H9 (cell line): ENCODE measurements around the gene DLG2. TPM values are rescaled to one million over a fixed set of nuclear protein-coding genes. Genes with fewer than 3 reads are reported as not detected.

Source experiments
- DNase-seq: peaks from one replicate; pipeline ENCODE4 v3.0.0-alpha.2; 2017
- H2AFZ ChIP-seq: one replicate; pipeline ENCODE4 v1.6.1; 2013; ENCODE audit warnings: mild to moderate bottlenecking, low read length, control low read depth, moderate library complexity
- H2AK5ac ChIP-seq: 2 replicates; pipeline ENCODE4 v1.6.1; 2013; ENCODE audit warnings: low read length, control low read depth, mixed read lengths; ENCODE audit not compliant: insufficient read length
- H2BK120ac ChIP-seq: one replicate; pipeline ENCODE4 v1.6.1; 2013; ENCODE audit warnings: low read depth, mild to moderate bottlenecking, low read length, control low read depth, inconsistent platforms; ENCODE audit not compliant: poor library complexity, severe bottlenecking
- H2BK12ac ChIP-seq: 2 replicates; pipeline ENCODE4 v1.6.1; 2013; ENCODE audit warnings: low read length, control low read depth, mixed read lengths, low read depth; ENCODE audit not compliant: insufficient read length
- H2BK15ac ChIP-seq: 2 replicates; pipeline ENCODE4 v1.6.1; 2013; ENCODE audit warnings: low read depth, low read length, control low read depth
- H2BK20ac ChIP-seq: one replicate; pipeline ENCODE4 v1.6.1; 2013; ENCODE audit warnings: low read depth, mild to moderate bottlenecking, low read length, control low read depth, inconsistent platforms; ENCODE audit not compliant: poor library complexity, severe bottlenecking
- H2BK5ac ChIP-seq: 2 replicates; pipeline ENCODE4 v1.6.1; 2013; ENCODE audit warnings: low read length, control low read depth, mixed read lengths; ENCODE audit not compliant: insufficient read length
- H3K14ac ChIP-seq: 2 replicates; pipeline ENCODE4 v1.6.1; 2013; ENCODE audit warnings: low read length, control low read depth; ENCODE audit not compliant: insufficient read depth
- H3K18ac ChIP-seq: 2 replicates; pipeline ENCODE4 v1.6.1; 2013; ENCODE audit warnings: low read depth, mild to moderate bottlenecking, mixed read lengths, low read length, control low read depth; ENCODE audit not compliant: insufficient read length
- H3K23ac ChIP-seq: 2 replicates; pipeline ENCODE4 v1.6.1; 2013; ENCODE audit warnings: low read length, control low read depth, mixed read lengths, low read depth; ENCODE audit not compliant: insufficient read length
- H3K23me2 ChIP-seq: 2 replicates; pipeline ENCODE4 v1.6.1; 2013; ENCODE audit warnings: low read depth, mild to moderate bottlenecking, mixed read lengths, low read length, control low read depth; ENCODE audit not compliant: insufficient read length, poor library complexity, severe bottlenecking
- H3K27ac ChIP-seq: 2 replicates; pipeline ENCODE4 v1.5.1; 2013; ENCODE audit warnings: low read length, control low read depth, mixed read lengths, low read depth; ENCODE audit not compliant: insufficient read length
- H3K27me3 ChIP-seq: 2 replicates; pipeline ENCODE4 v1.6.1; 2013; ENCODE audit warnings: low read length, control low read depth, inconsistent platforms; ENCODE audit not compliant: insufficient read depth
- H3K4ac ChIP-seq: 2 replicates; pipeline ENCODE4 v1.6.1; 2013; ENCODE audit warnings: low read depth, mild to moderate bottlenecking, control low read depth, inconsistent platforms, low read length, moderate library complexity
- H3K4me1 ChIP-seq: 2 replicates; pipeline ENCODE4 v1.6.1; 2013; ENCODE audit warnings: low read length, control low read depth, inconsistent platforms; ENCODE audit not compliant: insufficient read depth
- H3K4me2 ChIP-seq: 2 replicates; pipeline ENCODE4 v1.6.1; 2013; ENCODE audit warnings: low read length, control low read depth, mixed read lengths; ENCODE audit not compliant: insufficient read length, insufficient read depth
- H3K56ac ChIP-seq: 2 replicates; pipeline ENCODE4 v1.6.1; 2013; ENCODE audit warnings: low read depth, mild to moderate bottlenecking, mixed read lengths, low read length, control low read depth; ENCODE audit not compliant: insufficient read length
- H3K79me1 ChIP-seq: 2 replicates; pipeline ENCODE4 v1.6.1; 2013; ENCODE audit warnings: low read depth, mild to moderate bottlenecking, moderate library complexity, low read length, control low read depth, inconsistent platforms; ENCODE audit not compliant: insufficient read depth, poor library complexity, severe bottlenecking
- H3K79me2 ChIP-seq: 2 replicates; pipeline ENCODE4 v1.6.1; 2013; ENCODE audit warnings: low read length, control low read depth, inconsistent platforms; ENCODE audit not compliant: insufficient read depth
- H3K9ac ChIP-seq: 2 replicates; pipeline ENCODE4 v1.6.1; 2013; ENCODE audit warnings: low read length, control low read depth, mixed read lengths; ENCODE audit not compliant: insufficient read length; ENCODE audit errors: extremely low read depth
- H3K9me3 ChIP-seq: one replicate; pipeline ENCODE4 v1.6.1; 2013; ENCODE audit warnings: low read depth, low read length, inconsistent platforms; ENCODE audit not compliant: control insufficient read depth
- H3T11ph ChIP-seq: one replicate; pipeline ENCODE4 v1.6.1; 2013; ENCODE audit warnings: mild to moderate bottlenecking, low read length, control low read depth, inconsistent platforms
- H4K20me1 ChIP-seq: one replicate; pipeline ENCODE4 v1.6.1; 2013; ENCODE audit not compliant: control insufficient read depth, insufficient read length, insufficient read depth
- H4K5ac ChIP-seq: 2 replicates; pipeline ENCODE4 v1.6.1; 2013; ENCODE audit warnings: low read depth, mild to moderate bottlenecking, mixed read lengths, low read length, control low read depth; ENCODE audit not compliant: insufficient read length
- H4K8ac ChIP-seq: replicated peaks from 2 replicates; pipeline ENCODE4 v1.6.1; 2013; ENCODE audit warnings: low read length, control low read depth, mixed read lengths, low read depth; ENCODE audit not compliant: insufficient read length
- H4K91ac ChIP-seq: 2 replicates; pipeline ENCODE4 v1.6.1; 2013; ENCODE audit warnings: low read depth, mild to moderate bottlenecking, moderate library complexity, mixed read lengths, low read length, control low read depth; ENCODE audit not compliant: insufficient read length
- H3K27ac Mint-ChIP-seq, 3 experiments: 2 replicates in 2 of 3; 3 replicates in 1 of 3; pipeline ENCODE4 v1.8.0; 2020 to 2021; ENCODE audit warnings: mixed read lengths in 3 of 3, mild to moderate bottlenecking in 1 of 3, moderate library complexity in 1 of 3
- H3K27me3 Mint-ChIP-seq: 2 replicates; pipeline ENCODE4 v1.8.0; 2021; ENCODE audit warnings: low read depth, mild to moderate bottlenecking, moderate library complexity, mixed read lengths
- H3K36me3 Mint-ChIP-seq, 3 experiments: 2 replicates in 2 of 3; 3 replicates in 1 of 3; pipeline ENCODE4 v1.8.0; 2020 to 2021; ENCODE audit warnings: low read depth in 3 of 3, mixed read lengths in 3 of 3; ENCODE audit not compliant: insufficient read depth in 1 of 3
- H3K4me1 Mint-ChIP-seq, 2 experiments: 2 replicates each; pipeline ENCODE4 v1.8.0; 2020; ENCODE audit warnings: mixed read lengths in 2 of 2
- H3K4me3 Mint-ChIP-seq, 2 experiments: 2 replicates in 1 of 2; 3 replicates in 1 of 2; pipeline ENCODE4 v1.8.0; 2020 to 2021; ENCODE audit warnings: mild to moderate bottlenecking in 2 of 2, mixed read lengths in 2 of 2, moderate library complexity in 1 of 2
- H3K9me3 Mint-ChIP-seq, 2 experiments: 2 replicates in 1 of 2; 3 replicates in 1 of 2; pipeline ENCODE4 v1.8.0; 2020; ENCODE audit warnings: mild to moderate bottlenecking in 2 of 2, mixed read lengths in 2 of 2, moderate library complexity in 1 of 2
- CTCF ChIP-seq: fragments of 200-600 bp; sonication (generic); conservative IDR thresholded peaks from 3 replicates; pipeline ENCODE4 v1.8.0; 2021; ENCODE audit warnings: antibody characterized with exemption, mild to moderate bottlenecking
- WGBS: extraction: QIAGEN DNeasy Blood & Tissue Kit; methylation state at CpG from one replicate; pipeline ENCODE4 v1.1.7; 2013; ENCODE audit warnings: missing lambda C conversion rate, low lambda C conversion rate, mixed read lengths; ENCODE audit not compliant: insufficient read length; ENCODE audit errors: extremely low coverage; 5-methylcytosine and 5-hydroxymethylcytosine counted together
- total RNA-seq: library from RNA; stranded (reverse); gene quantifications from 2 replicates; pipeline ENCODE4 v1.2.1, GENCODE V29; 2021

Gene DLG2
- total RNA-seq, 1 experiment from 2014 or later = 8.0 TPM

GRCh38 chr11:84564180-84564866, 1062.8 kb downstream of the DLG2 start:
- Histone ChIP-seq H3K4me1 (no peaks in the 10 kb centered on the region), H4K8ac (no peak overlapping the region), H3K23ac (no peak overlapping the region), H2AFZ (no peak overlapping the region), H3K4me2 (no peak overlapping the region), H2BK12ac (no peak overlapping the region), H2BK20ac (no peak overlapping the region), H2BK120ac (no peak overlapping the region), H2BK15ac (no peak overlapping the region), H3K18ac (no peak overlapping the region), H3T11ph (no peak overlapping the region), H4K91ac (no peak overlapping the region), H2AK5ac (no peak overlapping the region), H3K14ac (no peak overlapping the region), H3K9me3 (no peaks in the 10 kb centered on the region), H3K9ac (no peak overlapping the region), H3K27ac (no peak overlapping the region), H4K5ac (no peak overlapping the region), H3K79me2 (no peaks in the 10 kb centered on the region), H3K56ac (no peak overlapping the region), H2BK5ac (no peak overlapping the region), H3K79me1 (no peaks in the 10 kb centered on the region), H3K4ac (no peak overlapping the region), H3K27me3 (no peaks in the 10 kb centered on the region), H3K23me2 (no peaks in the 10 kb centered on the region), H4K20me1 (no peaks in the 10 kb centered on the region)
- no peaks in the 10 kb centered on the region for H3K9me3 Mint-ChIP-seq
- no peak for DNase-seq
- H3K27ac Mint-ChIP-seq = peak overlapping the region in 1 of 3 experiments; percentile 23; a peak in 1 of 7 replicates
- no CpG with 5 or more reads among the region's 4 CpGs for WGBS
- TF ChIP-seq CTCF = peak; percentile 87
- peaks cover 5 to 8% of the 10 kb centered on the region in 2 experiments; a peak in 3 of 4 replicates for H3K4me1 Mint-ChIP-seq
- no peak overlapping the region for H3K4me3 Mint-ChIP-seq
- no peaks in the 10 kb centered on the region for H3K27me3 Mint-ChIP-seq
- no peaks in the 10 kb centered on the region for H3K36me3 Mint-ChIP-seq
